GM12878 (cell line): Measurements from ENCODE around the gene HDAC7. TPM values are rescaled to one million over a fixed set of nuclear protein-coding genes. Genes with fewer than 3 reads are reported as not detected.

Source experiments
- ATAC-seq: fragments of 200-7000 bp; cut with Tn5 transposase; 3 replicates; pipeline ENCODE4 v1.9.1; 2020; ENCODE audit warnings: mild to moderate bottlenecking, moderate library complexity
- BruUV-seq: library from RNA; stranded (reverse); fragments of 400-500 nt; replicated peaks from 2 replicates; lab custom pipeline; 2021; lab: Mats Ljungman, UMichigan
- CTCF ChIA-PET: fragments of 300-600 bp; sonication (Branson Sonifier 250); formaldehyde crosslinking; extraction: SDS; loops from one replicate; lab custom pipeline; 2021; ENCODE audit warnings: inconsistent platforms; lab: Yijun Ruan, JAX
- POLR2A ChIA-PET: fragments of 350-600 bp; formaldehyde crosslinking; extraction: SDS; loops from one replicate; lab custom pipeline; 2021; ENCODE audit warnings: inconsistent platforms; lab: Charles Lee
- RAD21 ChIA-PET: fragments of 300-600 bp; sonication (Branson Sonifier 250); formaldehyde crosslinking; loops from one replicate; lab custom pipeline; 2023; ENCODE audit warnings: antibody characterized with exemption; ENCODE audit not compliant: unreplicated experiment; lab: Charles Lee
- SMC1A ChIA-PET: fragments of 300-600 bp; sonication (Branson Sonifier 250); formaldehyde crosslinking; loops from one replicate; lab custom pipeline; 2023; ENCODE audit not compliant: unreplicated experiment, uncharacterized antibody; lab: Charles Lee
- DNase-seq: peaks from one replicate; pipeline ENCODE4 v3.0.0-alpha.2; 2011; ENCODE audit warnings: low read depth, low spot score
- FAIRE-seq: peaks from 3 replicates; lab custom pipeline; 2011; peaks lifted over from hg19 to GRCh38; lab: Jason Lieb, UNC
- H2AFZ ChIP-seq: 2 replicates; pipeline ENCODE4 v1.6.0; 2011; ENCODE audit warnings: low read depth, low read length, control low read depth; ENCODE audit not compliant: control insufficient read depth
- H3K27ac ChIP-seq: 2 replicates; pipeline ENCODE4 v1.5.1; 2011; ENCODE audit warnings: control low read depth; ENCODE audit not compliant: control insufficient read depth, insufficient read depth
- H3K27me3 ChIP-seq, 2 experiments: replicated peaks in 1 of 2; 2 replicates each; pipeline versions ENCODE4 v1.6.0 to v1.6.1; 2011; ENCODE audit warnings: low read length in 1 of 2; ENCODE audit not compliant: control insufficient read depth in 2 of 2, insufficient read depth in 2 of 2
- H3K36me3 ChIP-seq, 2 experiments: 2 replicates each; pipeline ENCODE4 v1.5.1; 2011; ENCODE audit warnings: low read length in 1 of 2; ENCODE audit not compliant: control insufficient read depth in 2 of 2, insufficient read depth in 2 of 2
- H3K4me1 ChIP-seq: 2 replicates; pipeline ENCODE4 v1.6.1; 2011; ENCODE audit warnings: mild to moderate bottlenecking, low read length, moderate library complexity, mixed read lengths; ENCODE audit not compliant: control insufficient read depth, insufficient read depth
- H3K4me2 ChIP-seq: 2 replicates; pipeline ENCODE4 v1.6.0; 2011; ENCODE audit warnings: control low read depth; ENCODE audit not compliant: control insufficient read depth, insufficient read depth
- H3K4me3 ChIP-seq: fragments of 200-600 bp; sonication (generic); 2 replicates; pipeline ENCODE4 v1.5.1; 2016
- H3K79me2 ChIP-seq: 2 replicates; pipeline ENCODE4 v1.6.0; 2011; ENCODE audit warnings: low read length; ENCODE audit not compliant: control insufficient read depth, insufficient read depth
- H3K9ac ChIP-seq: 2 replicates; pipeline ENCODE4 v1.8.0; 2011; ENCODE audit warnings: low read length, control low read depth, mixed read lengths; ENCODE audit not compliant: control insufficient read depth, insufficient read depth
- H3K9me3 ChIP-seq: replicated peaks from 3 replicates; pipeline ENCODE4 v1.5.1; 2011; ENCODE audit warnings: mild to moderate bottlenecking, low read length; ENCODE audit not compliant: control insufficient read depth, insufficient read depth
- H4K20me1 ChIP-seq: 2 replicates; pipeline ENCODE4 v1.6.0; 2011; ENCODE audit not compliant: control insufficient read depth, insufficient read depth
- E2F8 ChIP-seq: fragments of 450-650 bp; IDR thresholded peaks from 2 replicates; pipeline ENCODE4 v1.6.1; 2018; ENCODE audit warnings: mild to moderate bottlenecking, low read depth, moderate library complexity; ENCODE audit not compliant: partially characterized antibody
- EED ChIP-seq: sonication (generic); IDR thresholded peaks from 2 replicates; pipeline ENCODE4 v1.6.1; 2016; ENCODE audit warnings: antibody characterized with exemption, low read depth
- IRF5 ChIP-seq: fragments of 450-650 bp; IDR thresholded peaks from 2 replicates; pipeline ENCODE4 v1.6.1; 2017; ENCODE audit warnings: borderline replicate concordance
- JUND ChIP-seq: IDR thresholded peaks from 2 replicates; pipeline ENCODE4 v1.6.1; 2012; ENCODE audit warnings: low read depth, mild to moderate bottlenecking, low read length, improper control_type of control experiment, moderate library complexity
- NBN ChIP-seq: fragments of 450-650 bp; IDR thresholded peaks from 2 replicates; pipeline ENCODE4 v1.6.1; 2016
- POLR2AphosphoS2 ChIP-seq: IDR thresholded peaks from 2 replicates; pipeline ENCODE4 v1.6.1; 2011; ENCODE audit warnings: low read depth, mild to moderate bottlenecking, low read length, improper control_type of control experiment, moderate library complexity
- ZBED1 ChIP-seq: IDR thresholded peaks from 2 replicates; pipeline ENCODE4 v1.6.1; 2016; ENCODE audit warnings: borderline replicate concordance
- WGBS: methylation state at CpG from one replicate; pipeline ENCODE4 v1.1.6; 2016; ENCODE audit warnings: low lambda C conversion rate; ENCODE audit not compliant: insufficient replicate concordance, insufficient coverage; ENCODE audit errors: missing lambda C conversion rate; 5-methylcytosine and 5-hydroxymethylcytosine counted together
- in situ Hi-C: fragments of 300-500 bp; cut with MboI; formaldehyde crosslinking; loops from 9 replicates; pipeline ENCODE4 v1.14.3; 2018; ENCODE audit warnings: mixed read lengths
- intact Hi-C: fragments of 100-400 bp; cut with micrococcal nuclease; formaldehyde crosslinking; loops from one replicate; pipeline ENCODE4 v1.14.2; 2022; ENCODE audit not compliant: unreplicated experiment
- polyA plus RNA-seq, 11 experiments: library from polyadenylated mRNA; depleted of rRNA in 4 of 11; unstranded in 6 of 11; stranded (reverse) in 5 of 11; fragments of >200 nt; fragmentation: Nextera tagmentation in 4 of 11; fragmentation: Illumina TruSeq in 1 of 11; extraction: Ambion mirVana in 4 of 11; extraction: Trizol in 1 of 11; gene quantifications; 1 replicate in 1 of 11; 2 replicates in 10 of 11; pipeline versions ENCODE4 v1.2.1 to v1.2.3, GENCODE V29; 2011 to 2016; ENCODE audit warnings: inconsistent platforms in 2 of 11, missing spikeins in 2 of 11, low read depth in 1 of 11
- total RNA-seq, 4 experiments: library from RNA; depleted of rRNA in 3 of 4; stranded (reverse); fragments of >200 nt in 3 of 4; fragmentation: Illumina TruSeq in 1 of 4; extraction: Trizol in 1 of 4; gene quantifications; 2 replicates each; pipeline versions ENCODE4 v1.2.1 to v1.2.3, GENCODE V29; 2013 to 2021
- TF ChIP-seq, protein P1 (sequence below): fragments of 450-650 bp; IDR thresholded peaks from 2 replicates; pipeline ENCODE4 v1.6.1; 2018; ENCODE audit warnings: borderline replicate concordance, mild to moderate bottlenecking; ENCODE audit not compliant: partially characterized antibody
- TF ChIP-seq, protein P2 (sequence below): IDR thresholded peaks from 2 replicates; pipeline ENCODE4 v1.6.1; 2011; ENCODE audit warnings: borderline replicate concordance, low read depth, mild to moderate bottlenecking, moderate library complexity, low read length; ENCODE audit not compliant: insufficient read depth, poor library complexity, severe bottlenecking
- TF ChIP-seq, protein P3 (sequence below): IDR thresholded peaks from 2 replicates; pipeline ENCODE4 v1.6.1; 2011; ENCODE audit warnings: borderline replicate concordance, low read depth, mild to moderate bottlenecking, moderate library complexity, mixed read lengths, low read length; ENCODE audit not compliant: insufficient read depth; ENCODE audit errors: extremely low read length

The HDAC7 gene
- total and polyA plus RNA-seq, 10 of the 15 experiments (the other 5 are each of a cell fraction or from before 2014, with no cell fraction given), result 0.47 to 18.3 (median 5.4) TPM

- ChIA-PET CTCF (interaction anchor here (0.9 to 5.0 kb wide), 6 partner anchors 11 to 76 kb away, joined by 3 to 108 read pairs (median 10); no protein-coding TSS in a partner anchor), SMC1A (interaction anchor here (0.9 to 3.0 kb wide), 8 partner anchors 10 to 109 kb away, joined by 3 to 24 read pairs (median 4); no protein-coding TSS in a partner anchor), POLR2A (interaction anchor here (1.2 to 2.3 kb wide), 2 partner anchors 12 to 14 kb away, joined by 5 to 8 read pairs; no protein-coding TSS in a partner anchor), RAD21 (interaction anchor here (0.6 to 5.3 kb wide), 6 partner anchors 11 to 131 kb away, joined by 3 to 92 read pairs (median 8); no protein-coding TSS in a partner anchor)
- FAIRE-seq, result no peak
- Histone ChIP-seq H3K36me3 (no peaks in the 10 kb centered on the region; a peak in 1 of 4 replicates), H3K4me1 (peaks cover 37% of the 10 kb centered on the region), H3K27ac (peak overlapping the region; percentile 37), H3K27me3 (peaks cover 0 to 7% of the 10 kb centered on the region in 2 experiments; a peak in 3 of 4 replicates), H3K9ac (peak overlapping the region; percentile 49), H3K4me2 (peak overlapping the region; percentile 83), H2AFZ (no peak overlapping the region), H3K79me2 (peaks cover 25% of the 10 kb centered on the region), H3K4me3 (peak overlapping the region; percentile 80), H3K9me3 (no peaks in the 10 kb centered on the region), H4K20me1 (no peaks in the 10 kb centered on the region; the same call in 1 of the 2 replicates)
- TF ChIP-seq JUND (no peak), NBN (no peak), ZBED1 (no peak), IRF5 (no peak), EED (no peak), POLR2AphosphoS2 (no peak), E2F8 (no peak)
- TF ChIP-seq, protein P1, sequence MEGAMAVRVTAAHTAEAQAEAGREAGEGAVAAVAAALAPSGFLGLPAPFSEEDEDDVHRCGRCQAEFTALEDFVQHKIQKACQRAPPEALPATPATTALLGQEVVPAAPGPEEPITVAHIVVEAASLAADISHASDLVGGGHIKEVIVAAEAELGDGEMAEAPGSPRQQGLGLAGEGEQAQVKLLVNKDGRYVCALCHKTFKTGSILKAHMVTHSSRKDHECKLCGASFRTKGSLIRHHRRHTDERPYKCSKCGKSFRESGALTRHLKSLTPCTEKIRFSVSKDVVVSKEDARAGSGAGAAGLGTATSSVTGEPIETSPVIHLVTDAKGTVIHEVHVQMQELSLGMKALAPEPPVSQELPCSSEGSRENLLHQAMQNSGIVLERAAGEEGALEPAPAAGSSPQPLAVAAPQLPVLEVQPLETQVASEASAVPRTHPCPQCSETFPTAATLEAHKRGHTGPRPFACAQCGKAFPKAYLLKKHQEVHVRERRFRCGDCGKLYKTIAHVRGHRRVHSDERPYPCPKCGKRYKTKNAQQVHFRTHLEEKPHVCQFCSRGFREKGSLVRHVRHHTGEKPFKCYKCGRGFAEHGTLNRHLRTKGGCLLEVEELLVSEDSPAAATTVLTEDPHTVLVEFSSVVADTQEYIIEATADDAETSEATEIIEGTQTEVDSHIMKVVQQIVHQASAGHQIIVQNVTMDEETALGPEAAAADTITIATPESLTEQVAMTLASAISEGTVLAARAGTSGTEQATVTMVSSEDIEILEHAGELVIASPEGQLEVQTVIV, result no peak
- TF ChIP-seq, protein P2, sequence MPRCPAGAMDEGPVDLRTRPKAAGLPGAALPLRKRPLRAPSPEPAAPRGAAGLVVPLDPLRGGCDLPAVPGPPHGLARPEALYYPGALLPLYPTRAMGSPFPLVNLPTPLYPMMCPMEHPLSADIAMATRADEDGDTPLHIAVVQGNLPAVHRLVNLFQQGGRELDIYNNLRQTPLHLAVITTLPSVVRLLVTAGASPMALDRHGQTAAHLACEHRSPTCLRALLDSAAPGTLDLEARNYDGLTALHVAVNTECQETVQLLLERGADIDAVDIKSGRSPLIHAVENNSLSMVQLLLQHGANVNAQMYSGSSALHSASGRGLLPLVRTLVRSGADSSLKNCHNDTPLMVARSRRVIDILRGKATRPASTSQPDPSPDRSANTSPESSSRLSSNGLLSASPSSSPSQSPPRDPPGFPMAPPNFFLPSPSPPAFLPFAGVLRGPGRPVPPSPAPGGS, result no peak
- TF ChIP-seq, protein P3, sequence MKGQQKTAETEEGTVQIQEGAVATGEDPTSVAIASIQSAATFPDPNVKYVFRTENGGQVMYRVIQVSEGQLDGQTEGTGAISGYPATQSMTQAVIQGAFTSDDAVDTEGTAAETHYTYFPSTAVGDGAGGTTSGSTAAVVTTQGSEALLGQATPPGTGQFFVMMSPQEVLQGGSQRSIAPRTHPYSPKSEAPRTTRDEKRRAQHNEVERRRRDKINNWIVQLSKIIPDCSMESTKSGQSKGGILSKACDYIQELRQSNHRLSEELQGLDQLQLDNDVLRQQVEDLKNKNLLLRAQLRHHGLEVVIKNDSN, result no peak
- ATAC-seq, result peak; percentile 19
- DNase-seq, result no peak
- in situ Hi-C loops, result no loop called here
- WGBS, result 6% methylated on average over 21 of the region's 23 CpGs
- no TSS peak for BruUV-seq
- intact Hi-C loops, result no loop called here
These were observed 1.1 kb downstream of the HDAC7 start for GRCh38 chr12:47818467-47819137.
